ENCODE results near the gene MGAT5.

Gene MGAT5

GRCh38 chr2:134344954-134345697, 91.3 kb downstream of the MGAT5 start:
- DNase-seq, result no peak

DNA sequence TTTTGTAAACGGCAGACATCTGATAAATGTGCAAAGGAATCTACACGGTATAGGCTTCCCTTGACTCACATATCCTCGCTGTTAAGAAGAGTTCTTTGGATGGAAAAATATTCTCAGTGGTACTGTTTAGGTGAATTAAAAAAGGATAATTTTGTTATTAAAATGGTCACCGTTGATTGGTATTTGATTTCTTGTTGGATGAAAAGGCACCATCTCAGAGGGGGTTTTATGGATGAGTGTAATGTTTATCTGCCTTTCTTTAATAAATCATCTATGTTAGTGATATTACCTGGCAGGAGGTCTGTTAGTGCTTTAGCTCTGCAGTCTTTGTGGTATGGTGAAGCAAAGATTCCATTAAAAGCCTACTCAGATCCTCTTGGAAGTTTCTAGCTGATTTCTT, 92.3 kb downstream of the MGAT5 start:
- DNase-seq, result no peak

GRCh38 chr2:134347756-134348155, 93.9 kb downstream of the MGAT5 start:
- no peak for DNase-seq

- DNase-seq, result no peak
Measured at GRCh38 chr2:134348239-134348638, 94.4 kb downstream of the MGAT5 start.

DNA sequence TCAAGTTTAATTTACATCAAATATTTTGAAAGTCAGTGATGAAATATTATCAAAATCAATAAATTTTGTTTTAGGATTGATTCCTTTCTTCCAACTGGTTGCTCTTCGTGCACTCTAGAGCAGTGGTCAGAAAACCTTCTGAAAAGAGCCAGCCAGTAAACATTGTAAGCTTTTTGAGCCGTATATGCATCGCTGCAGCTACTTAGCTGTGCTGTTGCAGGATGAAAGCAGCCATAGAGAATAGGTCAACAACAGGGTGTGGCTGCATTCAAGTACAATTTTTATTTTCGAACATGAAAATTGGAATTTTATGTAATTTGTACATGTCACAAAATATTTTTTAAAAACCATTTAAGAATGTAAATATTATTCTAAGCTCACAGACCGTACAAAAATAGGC, 94.9 kb downstream of the MGAT5 start:
- DNase-seq, result no peak

DNA sequence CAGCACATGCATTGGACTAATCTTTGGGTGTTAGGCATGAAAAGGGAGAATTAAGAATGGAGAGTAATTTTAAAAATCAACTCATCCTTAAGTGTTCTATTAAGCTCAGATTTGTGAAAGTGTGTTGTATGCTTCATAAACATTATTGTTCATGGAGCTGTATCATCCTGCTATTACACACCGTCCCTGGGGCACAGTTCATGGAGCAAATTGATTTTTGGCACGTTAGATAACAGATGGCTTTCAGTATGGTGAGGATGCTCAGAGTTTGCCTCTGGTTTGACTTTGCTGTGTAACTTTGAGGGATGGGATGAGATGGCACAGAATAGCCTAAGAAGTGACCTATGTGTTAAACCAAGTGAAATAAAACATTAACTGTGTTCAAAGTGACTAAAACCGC, 97.1 kb downstream of the MGAT5 start:
- DNase-seq, result no peak

DNA sequence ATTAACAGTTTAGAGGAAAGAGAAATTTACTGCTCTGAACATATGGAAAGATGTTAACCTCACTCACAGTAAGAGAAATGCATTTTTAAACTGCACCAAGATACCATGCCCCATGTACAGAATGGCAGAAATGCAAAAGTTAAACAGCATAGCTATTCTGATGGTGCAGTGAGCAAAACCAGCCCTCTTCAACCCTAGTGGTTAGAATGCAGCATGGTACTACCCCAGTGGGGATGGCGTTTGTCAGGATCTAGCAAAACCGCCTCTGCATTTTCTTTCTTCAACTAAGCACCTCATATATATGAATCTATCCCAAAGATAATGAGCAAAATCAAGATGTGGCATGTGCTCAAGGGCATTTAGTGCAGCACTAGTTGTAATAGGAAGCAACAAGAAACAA, 98.0 kb downstream of the MGAT5 start:
- DNase-seq, result no peak

GRCh38 chr2:134352844-134353243, 99.0 kb downstream of the MGAT5 start:
- DNase-seq, result no peak

- DNase-seq, result no peak
Measured at GRCh38 chr2:134354611-134355010, 100.7 kb downstream of the MGAT5 start.

DNA sequence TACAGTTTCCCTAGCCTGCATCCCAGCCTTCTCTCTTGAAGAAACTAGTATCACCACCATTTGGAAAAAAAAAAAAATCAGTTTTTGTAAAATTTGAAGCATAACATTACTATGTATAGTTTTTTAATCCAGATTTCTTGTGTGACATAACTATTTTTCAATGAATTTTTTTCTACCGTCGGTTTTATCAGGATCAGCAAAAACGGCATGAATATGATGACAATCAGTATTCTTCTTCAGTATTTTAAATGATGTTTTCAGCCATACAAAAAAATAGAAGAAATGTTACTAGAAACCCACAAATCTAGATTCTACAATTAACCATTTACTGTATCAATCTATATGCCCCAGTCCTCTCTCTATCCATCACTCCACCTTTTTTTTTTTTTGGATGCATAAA, 103.9 kb downstream of the MGAT5 start:
- no peak for DNase-seq

DNA sequence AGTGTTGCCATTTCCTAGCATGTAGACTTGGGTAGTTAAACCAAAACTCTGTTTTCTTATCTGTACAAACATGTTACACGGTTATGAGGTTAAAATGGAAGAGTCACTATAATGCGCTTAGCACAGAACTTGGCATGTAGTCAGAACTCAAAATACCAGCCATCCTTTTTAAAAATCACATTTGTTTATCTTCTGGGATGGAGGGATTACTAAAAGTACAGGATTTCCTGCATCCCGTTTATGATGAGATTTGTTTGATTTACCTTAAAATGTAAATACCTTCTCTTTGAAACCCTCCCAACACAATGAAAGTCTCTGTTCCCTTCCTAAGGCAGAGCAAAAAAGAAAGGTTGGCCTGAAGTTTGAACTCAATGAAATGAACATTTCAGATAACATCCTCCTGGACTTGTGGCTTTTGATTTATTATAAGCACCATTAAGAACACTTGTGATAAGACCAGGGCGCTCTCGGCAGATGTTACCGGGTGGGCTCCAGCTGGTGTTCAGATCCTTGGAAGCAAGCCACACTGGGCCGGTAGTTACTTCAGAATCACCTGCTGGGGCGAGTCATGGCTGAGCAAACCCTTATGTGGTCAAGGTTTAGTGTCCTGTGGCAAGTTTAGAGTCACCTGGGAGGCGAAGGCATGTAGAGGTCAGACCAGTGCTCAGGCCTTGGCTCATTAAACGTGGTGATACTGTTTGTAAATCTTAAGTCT, 105.7 kb downstream of the MGAT5 start:
- DNase-seq, result no peak

DNA sequence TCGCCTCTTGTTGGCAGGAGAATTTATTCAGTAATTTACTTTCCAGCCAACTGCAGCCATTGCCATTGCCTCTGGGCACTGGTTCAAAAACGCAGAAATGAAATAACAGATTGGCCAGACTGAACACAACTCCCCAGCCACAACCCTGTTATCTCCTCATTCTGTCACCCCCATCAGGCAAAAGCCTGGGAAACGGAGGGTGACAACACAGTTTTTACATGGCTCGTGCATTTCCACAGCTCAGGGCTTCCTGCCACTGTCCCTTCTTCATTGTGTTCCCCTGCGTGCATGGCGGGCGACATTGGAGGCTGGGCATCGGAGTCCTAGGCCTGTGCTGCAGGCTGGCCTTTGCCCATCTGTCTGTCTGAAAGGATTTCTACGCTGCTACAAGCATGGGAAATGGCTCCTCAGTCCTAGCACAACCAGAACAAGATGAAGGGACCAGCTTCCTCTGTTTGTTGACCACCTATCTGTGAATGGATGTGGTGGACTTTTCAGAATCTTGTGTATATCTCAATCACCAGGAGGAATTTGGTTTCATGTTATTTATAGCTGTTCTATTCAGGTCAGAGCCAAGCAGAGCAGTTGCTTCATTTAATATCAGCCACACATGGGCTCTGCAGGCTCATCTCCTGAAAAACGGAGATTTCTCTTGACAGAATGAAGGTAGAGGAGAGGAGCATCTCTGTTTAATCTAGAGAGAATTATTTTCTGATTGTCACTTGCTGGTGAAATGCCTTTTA, 107.0 kb downstream of the MGAT5 start:
- DNase-seq, result peak; percentile 73

DNA sequence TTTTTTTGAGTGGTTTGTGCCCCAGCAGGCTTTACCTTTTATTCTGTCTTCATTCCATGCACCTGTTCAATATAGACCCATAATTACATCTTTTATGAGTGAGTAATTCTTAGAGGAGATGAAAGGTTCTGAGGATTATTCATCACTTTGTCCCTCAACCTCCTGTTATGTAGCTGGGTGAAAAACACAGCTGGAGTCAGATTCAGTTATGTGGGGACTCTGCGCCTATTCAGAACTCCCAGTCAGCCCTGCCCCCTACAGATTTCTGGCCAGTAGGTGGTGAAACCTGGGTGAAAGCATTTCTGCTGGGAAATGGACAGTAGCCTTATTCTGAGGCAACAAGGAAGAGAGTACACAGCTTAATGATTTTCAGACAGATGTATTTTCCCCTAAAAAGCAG, 107.8 kb downstream of the MGAT5 start:
- DNase-seq, result no peak

GRCh38 chr2:134362152-134362668, 108.3 kb downstream of the MGAT5 start:
- no peak for DNase-seq

- no peak for DNase-seq
Measured at GRCh38 chr2:134362740-134363139, 108.9 kb downstream of the MGAT5 start.

GRCh38 chr2:134365356-134365755, 111.5 kb downstream of the MGAT5 start:
- no peak for DNase-seq

DNA sequence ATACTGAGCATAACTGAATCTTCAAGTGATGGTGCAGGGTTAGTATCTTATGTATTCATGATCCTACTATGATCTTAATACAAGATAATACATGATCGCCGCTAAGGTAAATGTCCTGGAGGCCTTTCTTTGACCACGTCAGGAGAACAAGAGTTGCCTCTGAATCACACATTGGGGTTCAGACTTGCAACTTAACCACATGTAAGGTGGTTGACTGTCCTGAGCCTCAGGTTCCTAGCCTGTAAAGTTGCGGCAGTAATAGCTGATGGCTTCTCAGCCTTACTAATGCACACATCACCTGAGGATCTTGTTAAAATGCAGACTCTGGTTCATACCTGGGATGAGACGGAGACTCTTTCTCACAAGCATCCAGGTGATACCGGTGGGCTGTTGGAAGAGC, 112.5 kb downstream of the MGAT5 start:
- no peak for DNase-seq

GRCh38 chr2:134367213-134367612, 113.3 kb downstream of the MGAT5 start:
- no peak for DNase-seq

- DNase-seq, result no peak
Measured at GRCh38 chr2:134368009-134368817, 114.3 kb downstream of the MGAT5 start.

DNA sequence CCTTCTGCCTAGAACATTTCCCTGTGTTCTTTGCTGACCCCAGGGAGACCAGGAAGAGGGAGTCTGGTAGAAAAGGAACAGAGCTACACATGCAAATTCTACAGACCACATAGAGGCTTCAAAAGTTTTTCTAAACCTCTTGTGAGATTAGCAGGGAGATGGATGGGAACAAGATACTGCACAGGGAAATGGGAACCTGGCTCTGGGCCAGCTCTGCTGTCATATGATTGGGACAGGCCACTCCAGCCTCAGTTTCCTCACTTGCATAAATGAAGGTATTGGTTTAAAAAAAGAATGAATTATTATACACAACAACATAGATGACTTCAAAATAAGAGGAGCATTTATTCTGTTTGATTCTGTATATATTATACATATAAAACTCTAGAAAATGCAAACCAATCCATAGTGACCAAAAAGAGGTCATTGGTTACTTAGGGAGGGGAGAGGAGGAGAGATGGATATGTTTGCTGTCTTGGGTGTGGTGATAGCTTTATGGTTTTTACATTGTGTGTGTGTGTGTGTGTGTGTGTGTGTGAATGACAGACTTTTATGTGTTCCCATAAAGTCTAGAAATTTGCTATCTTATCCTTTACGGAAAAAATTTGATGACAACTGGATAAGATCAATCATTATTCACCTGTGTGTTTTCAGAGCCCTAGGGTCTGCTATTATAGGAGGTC, 115.5 kb downstream of the MGAT5 start:
- DNase-seq, result no peak

DNA sequence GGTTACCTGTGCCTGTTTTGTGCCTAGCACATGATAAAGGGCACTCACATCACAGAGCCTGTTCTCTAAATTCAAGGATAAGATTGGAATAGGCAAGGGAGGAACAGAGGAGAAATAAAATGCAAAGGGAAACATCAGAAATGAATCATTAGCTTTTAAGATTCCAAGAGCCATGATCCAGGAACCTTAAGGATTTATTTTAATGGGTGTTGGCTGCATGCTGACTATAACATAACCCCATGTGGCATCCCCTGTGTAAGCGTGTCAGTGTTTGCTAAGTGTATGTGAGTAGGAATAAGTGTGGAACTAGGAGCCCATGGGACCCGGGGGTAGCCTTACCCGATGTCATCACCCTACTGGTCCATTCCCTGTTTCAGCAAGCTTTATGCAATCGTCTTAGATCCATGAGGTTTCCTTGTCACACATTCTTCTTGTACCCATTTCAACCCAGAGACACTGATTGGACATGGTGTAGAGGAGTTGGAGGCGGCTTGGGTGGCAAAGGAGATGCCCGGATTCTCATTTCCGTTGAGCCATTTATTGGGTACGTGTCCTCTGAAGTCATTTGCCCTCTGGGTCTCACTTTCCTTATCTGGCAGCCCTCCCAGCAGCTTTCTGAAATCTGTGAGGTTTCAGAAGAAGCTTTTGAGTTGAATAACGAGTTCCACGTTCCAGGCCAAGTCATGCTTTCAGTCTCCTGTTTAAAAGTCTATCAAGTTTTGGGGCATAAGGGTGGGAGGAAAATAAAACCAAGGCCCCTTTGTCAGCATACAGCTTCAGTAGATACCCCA, 117.0 kb downstream of the MGAT5 start:
- no peak for DNase-seq

All from midbrain (tissue), 1 donor.